Mucosa of rectum (tissue), 2 donors: ENCODE measurements around the gene WRNIP1.
A peak's percentile ranks its signal among the peaks of the same experiment; 100 is the strongest.
"Not testable (repeated sequence)": the region's sequence is repeated elsewhere in the genome, so short reads cannot be mapped to it uniquely, and the experiment has no call there.

Experiments
- H3K27ac ChIP-seq, 2 donors: one replicate each; pipeline ENCODE4 v1.7.0; 2013; ENCODE audit warnings: inconsistent platforms in 2 of 2, low read depth in 2 of 2, low read length in 2 of 2
- H3K27me3 ChIP-seq, 2 donors: one replicate each; pipeline ENCODE4 v1.7.0; 2013; ENCODE audit warnings: low read length in 2 of 2; ENCODE audit not compliant: control insufficient read depth in 2 of 2, insufficient read depth in 2 of 2
- H3K36me3 ChIP-seq, 2 donors: one replicate each; pipeline ENCODE4 v1.7.0; 2013; ENCODE audit warnings: low read length in 2 of 2; ENCODE audit not compliant: control insufficient read depth in 2 of 2, insufficient read depth in 2 of 2
- H3K4me1 ChIP-seq, 2 donors: one replicate each; pipeline ENCODE4 v1.7.0; 2013; ENCODE audit warnings: low read length in 2 of 2, mild to moderate bottlenecking in 1 of 2; ENCODE audit not compliant: control insufficient read depth in 2 of 2, insufficient read depth in 2 of 2
- H3K4me3 ChIP-seq, 2 donors: one replicate each; pipeline ENCODE4 v1.7.0; 2013; ENCODE audit warnings: low read length in 2 of 2
- H3K9ac ChIP-seq, 2 donors: one replicate each; pipeline ENCODE4 v1.7.0; 2013; ENCODE audit warnings: low read length in 2 of 2, low read depth in 1 of 2, mild to moderate bottlenecking in 1 of 2
- H3K9me3 ChIP-seq, 2 donors: one replicate each; pipeline ENCODE4 v1.7.0; 2013; ENCODE audit warnings: low read length in 2 of 2; ENCODE audit not compliant: control insufficient read depth in 2 of 2
- donor health status: healthy.
- donor health status: Normal muscosa, but diverticular disease.

WRNIP1 gene

GRCh38 chr6:2760882-2761842, 4.0 kb upstream of the WRNIP1 start:
- Histone ChIP-seq H3K9ac (no peak overlapping the region), H3K27ac (no peak overlapping the region), H3K27me3 (no peaks in the 10 kb centered on the region), H3K9me3 (no peaks in the 10 kb centered on the region), H3K4me3 (no peak overlapping the region), H3K36me3 (no peaks in the 10 kb centered on the region), H3K4me1 (peaks cover 0 to 2% of the 10 kb centered on the region in 2 donors)

DNA sequence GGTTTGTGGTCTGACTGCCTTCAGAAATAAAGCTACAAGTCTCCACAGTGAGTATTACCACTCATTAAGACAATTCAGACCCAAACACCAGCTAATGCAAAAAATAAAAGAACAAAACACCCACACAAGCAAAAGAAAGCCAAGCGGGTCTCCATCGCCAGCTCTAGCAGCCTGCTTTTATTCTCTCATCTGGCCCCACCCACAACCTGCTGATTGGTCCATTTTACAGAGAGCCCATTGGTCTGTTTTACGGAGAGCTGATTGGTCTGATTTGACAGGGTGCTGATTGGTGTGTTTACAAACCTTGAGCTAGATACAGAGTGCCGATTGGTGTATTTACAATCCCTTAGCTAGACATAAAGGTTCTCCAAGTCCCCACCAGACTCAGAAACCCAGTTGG, 2.3 kb upstream of the WRNIP1 start:
- H3K27me3 ChIP-seq, H3K36me3 ChIP-seq, H3K9ac ChIP-seq, H3K9me3 ChIP-seq, H3K27ac ChIP-seq, H3K4me3 ChIP-seq: not testable (repeated sequence)
- H3K4me1 ChIP-seq, result peaks cover 10 to 18% of the 10 kb centered on the region in 2 donors

GRCh38 chr6:2763345-2763841, 1.8 kb upstream of the WRNIP1 start:
- Histone ChIP-seq H3K27ac (no peak overlapping the region), H3K36me3 (no peaks in the 10 kb centered on the region), H3K27me3 (no peaks in the 10 kb centered on the region), H3K9me3 (no peaks in the 10 kb centered on the region), H3K4me3 (no peak overlapping the region), H3K9ac (no peak overlapping the region), H3K4me1 (peaks cover 15 to 21% of the 10 kb centered on the region in 2 donors)

GRCh38 chr6:2763876-2764540, 1.2 kb upstream of the WRNIP1 start:
- H3K9ac ChIP-seq, result peak overlapping the region; percentile 74 to 77
- peaks cover 18 to 23% of the 10 kb centered on the region in 2 donors for H3K4me1 ChIP-seq
- H3K4me3 ChIP-seq, result peak overlapping the region; percentile 73 to 89
- H3K27me3 ChIP-seq, result no peaks in the 10 kb centered on the region
- H3K9me3 ChIP-seq, result no peaks in the 10 kb centered on the region
- no peaks in the 10 kb centered on the region for H3K36me3 ChIP-seq
- peak overlapping the region in 1 of 2 donors; percentile 82 for H3K27ac ChIP-seq

GRCh38 chr6:2764610-2765165, 505 bp upstream of the WRNIP1 start:
- no peaks in the 10 kb centered on the region for H3K9me3 ChIP-seq
- H3K4me3 ChIP-seq, result peak overlapping the region; percentile 73 to 89
- no peaks in the 10 kb centered on the region for H3K27me3 ChIP-seq
- peak overlapping the region; percentile 78 to 82 for H3K27ac ChIP-seq
- H3K36me3 ChIP-seq, result no peaks in the 10 kb centered on the region
- H3K4me1 ChIP-seq, result peaks cover 18 to 23% of the 10 kb centered on the region in 2 donors
- peak overlapping the region; percentile 74 to 77 for H3K9ac ChIP-seq

DNA sequence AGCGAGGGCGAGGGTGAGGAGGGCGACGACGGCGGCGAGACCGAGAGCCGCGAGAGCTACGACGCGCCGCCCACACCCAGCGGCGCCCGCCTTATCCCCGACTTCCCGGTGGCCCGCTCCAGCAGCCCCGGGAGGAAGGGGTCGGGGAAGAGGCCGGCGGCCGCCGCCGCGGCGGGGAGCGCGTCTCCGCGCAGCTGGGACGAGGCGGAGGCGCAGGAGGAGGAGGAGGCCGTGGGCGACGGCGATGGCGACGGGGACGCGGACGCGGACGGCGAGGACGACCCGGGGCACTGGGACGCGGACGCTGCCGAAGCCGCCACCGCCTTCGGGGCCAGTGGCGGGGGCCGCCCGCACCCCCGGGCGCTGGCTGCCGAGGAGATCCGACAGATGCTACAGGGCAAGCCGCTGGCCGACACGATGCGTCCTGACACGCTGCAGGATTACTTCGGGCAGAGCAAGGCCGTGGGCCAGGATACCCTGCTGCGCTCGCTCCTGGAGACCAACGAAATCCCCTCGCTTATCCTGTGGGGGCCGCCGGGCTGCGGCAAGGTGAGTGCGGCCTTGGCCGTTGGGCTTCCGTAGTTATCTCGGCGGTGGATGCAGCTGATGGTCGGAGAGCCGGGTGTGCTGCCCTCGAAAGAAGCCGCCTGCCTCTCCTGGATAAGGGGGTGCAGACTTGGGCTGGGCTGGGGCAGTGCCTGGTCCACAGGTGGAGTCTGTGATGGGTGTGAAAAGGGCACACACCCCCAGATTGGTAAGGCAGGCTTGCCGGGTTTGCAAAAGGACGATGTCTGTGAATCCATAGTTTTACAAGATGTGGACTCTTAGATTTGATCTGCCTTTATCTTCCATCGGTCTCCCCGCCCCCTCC, 938 bp downstream of the WRNIP1 start:
- Histone ChIP-seq H3K27ac (peak overlapping the region; percentile 86 to 95), H3K4me1 (peaks cover 23% of the 10 kb centered on the region in 2 donors), H3K36me3 (peaks cover 0 to 4% of the 10 kb centered on the region in 2 donors)

GRCh38 chr6:2766767-2767656, 1.8 kb downstream of the WRNIP1 start:
- no peaks in the 10 kb centered on the region for H3K9me3 ChIP-seq
- H3K27me3 ChIP-seq, result no peaks in the 10 kb centered on the region
- H3K27ac ChIP-seq, result peak overlapping the region; percentile 86 to 95
- H3K4me3 ChIP-seq, result peak overlapping the region; percentile 87 to 94
- peaks cover 23% of the 10 kb centered on the region in 2 donors for H3K4me1 ChIP-seq
- peaks cover 0 to 7% of the 10 kb centered on the region in 2 donors for H3K36me3 ChIP-seq
- peak overlapping the region; percentile 68 to 89 for H3K9ac ChIP-seq

More for the DNA sequence above, 938 bp downstream of the WRNIP1 start:
- H3K9me3 ChIP-seq, result no peaks in the 10 kb centered on the region
- peak overlapping the region; percentile 68 to 89 for H3K9ac ChIP-seq
- no peaks in the 10 kb centered on the region for H3K27me3 ChIP-seq
- H3K4me3 ChIP-seq, result peak overlapping the region; percentile 87 to 94

DNA sequence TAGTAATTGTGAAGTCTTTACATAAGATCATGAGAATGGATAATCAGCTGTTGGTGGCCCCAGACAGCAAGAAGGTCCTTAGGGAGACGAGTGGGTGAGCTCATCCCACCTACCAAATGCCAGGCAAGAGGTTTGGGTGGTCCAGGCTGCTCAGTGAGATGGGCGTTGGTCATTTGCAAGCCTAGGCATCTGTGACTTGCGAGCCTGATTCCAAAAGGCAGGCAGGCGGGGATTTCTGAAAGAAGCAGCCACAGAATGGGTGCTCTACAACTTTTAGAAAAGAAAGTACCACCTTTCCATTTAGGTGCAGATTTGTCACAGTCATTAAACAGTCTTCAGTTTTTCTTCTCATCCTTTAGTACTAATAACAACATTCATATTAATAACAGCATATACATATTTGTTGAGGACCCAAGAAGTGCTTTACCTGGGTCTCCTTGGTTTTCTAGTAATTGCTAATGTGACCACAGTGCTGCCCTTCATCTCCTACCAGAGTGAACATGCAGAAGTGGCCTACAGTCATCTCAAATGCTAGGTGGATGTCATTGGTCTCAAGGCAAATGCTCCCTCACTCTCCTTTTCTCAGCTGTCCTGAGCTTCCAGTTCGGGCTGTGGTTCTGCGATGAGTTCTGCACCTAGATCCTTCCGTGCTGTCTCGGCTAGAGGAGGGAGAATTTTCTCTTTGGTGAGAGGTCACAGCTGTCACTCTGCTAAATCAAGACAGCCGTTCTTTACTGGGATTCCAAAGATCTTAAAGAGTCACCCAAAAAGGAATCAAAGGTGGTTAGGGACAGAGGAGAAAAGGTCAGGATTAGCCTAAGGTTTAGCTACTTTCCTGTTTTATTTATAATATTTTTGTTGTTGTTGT, 2.7 kb downstream of the WRNIP1 start:
- H3K36me3 ChIP-seq, result peaks cover 6 to 7% of the 10 kb centered on the region in 2 donors
- H3K4me1 ChIP-seq, result peaks cover 23% of the 10 kb centered on the region in 2 donors
- H3K9ac ChIP-seq, result no peak overlapping the region

More for the DNA sequence above, 2.7 kb downstream of the WRNIP1 start:
- H3K9me3 ChIP-seq, result no peaks in the 10 kb centered on the region
- no peaks in the 10 kb centered on the region for H3K27me3 ChIP-seq
- peak overlapping the region; percentile 34 to 94 for H3K4me3 ChIP-seq
- H3K27ac ChIP-seq, result no peak overlapping the region
